PC-3 (cell line): ENCODE results near the gene ADIRF.

Experiments
- EZH2phosphoT487 ChIP-seq: fragments of 300-600 bp; sonication (generic); IDR thresholded peaks from 2 replicates; pipeline ENCODE4 v1.6.1; 2018; ENCODE audit warnings: mild to moderate bottlenecking, antibody characterized with exemption, low read length, borderline replicate concordance
- TF ChIP-seq, protein P1 (sequence below): fragments of 300-600 bp; sonication (generic); conservative IDR thresholded peaks from 2 replicates; pipeline ENCODE4 v1.5.1; 2017; ENCODE audit warnings: antibody characterized with exemption, low read depth, mild to moderate bottlenecking, low read length

DNA sequence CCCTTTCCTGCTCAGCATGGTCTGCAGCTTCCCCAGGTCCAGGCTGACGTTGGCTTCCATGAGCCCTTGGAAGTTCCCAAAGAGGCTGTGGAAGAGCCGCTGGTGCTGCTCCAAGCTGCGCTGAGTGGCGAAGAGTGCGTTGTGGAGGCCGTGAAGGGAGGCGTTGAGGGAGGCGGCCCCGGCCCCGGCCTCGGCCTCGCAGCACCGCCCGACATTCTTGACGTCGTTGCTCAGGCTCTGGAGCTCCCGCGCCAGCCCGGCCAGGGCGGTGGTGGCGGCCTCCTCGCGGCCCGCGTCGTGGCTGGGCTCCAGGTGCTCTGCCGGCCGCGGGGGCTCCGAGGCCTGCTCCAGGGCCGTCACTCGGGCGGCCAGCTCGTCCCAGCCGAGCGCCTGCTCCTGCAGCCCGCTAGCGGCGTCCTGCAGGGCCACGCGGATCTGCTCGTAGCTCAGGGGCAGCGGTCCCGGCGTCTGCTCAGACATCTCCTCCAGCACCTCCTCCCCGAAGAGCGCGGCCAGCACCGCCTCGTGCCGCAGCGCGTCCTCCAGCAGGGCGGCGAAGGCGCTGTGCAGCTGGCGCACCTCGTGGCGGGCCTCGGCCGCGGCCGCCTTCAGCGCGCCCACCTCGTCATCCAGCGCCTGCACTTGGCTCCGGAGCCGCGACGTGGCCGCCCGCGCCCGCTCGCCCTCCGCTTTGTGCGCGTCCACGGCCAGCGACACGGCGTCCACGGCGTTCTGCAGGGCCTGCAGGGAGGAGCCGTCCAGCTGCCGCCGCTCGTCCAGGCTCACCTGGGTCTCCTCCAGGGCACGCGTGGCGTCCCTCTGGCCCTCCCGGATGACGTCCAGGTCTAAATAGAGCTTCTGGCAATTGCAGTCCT is 25.6 kb upstream of the ADIRF start:
- TF ChIP-seq, protein P1, sequence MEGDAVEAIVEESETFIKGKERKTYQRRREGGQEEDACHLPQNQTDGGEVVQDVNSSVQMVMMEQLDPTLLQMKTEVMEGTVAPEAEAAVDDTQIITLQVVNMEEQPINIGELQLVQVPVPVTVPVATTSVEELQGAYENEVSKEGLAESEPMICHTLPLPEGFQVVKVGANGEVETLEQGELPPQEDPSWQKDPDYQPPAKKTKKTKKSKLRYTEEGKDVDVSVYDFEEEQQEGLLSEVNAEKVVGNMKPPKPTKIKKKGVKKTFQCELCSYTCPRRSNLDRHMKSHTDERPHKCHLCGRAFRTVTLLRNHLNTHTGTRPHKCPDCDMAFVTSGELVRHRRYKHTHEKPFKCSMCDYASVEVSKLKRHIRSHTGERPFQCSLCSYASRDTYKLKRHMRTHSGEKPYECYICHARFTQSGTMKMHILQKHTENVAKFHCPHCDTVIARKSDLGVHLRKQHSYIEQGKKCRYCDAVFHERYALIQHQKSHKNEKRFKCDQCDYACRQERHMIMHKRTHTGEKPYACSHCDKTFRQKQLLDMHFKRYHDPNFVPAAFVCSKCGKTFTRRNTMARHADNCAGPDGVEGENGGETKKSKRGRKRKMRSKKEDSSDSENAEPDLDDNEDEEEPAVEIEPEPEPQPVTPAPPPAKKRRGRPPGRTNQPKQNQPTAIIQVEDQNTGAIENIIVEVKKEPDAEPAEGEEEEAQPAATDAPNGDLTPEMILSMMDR: no peak
- TF ChIP-seq EZH2phosphoT487: no peak
